Fibroblast of mammary gland (primary cell): ENCODE data around the gene ITPK1.

ENCODE experiments used
- DNase-seq: peaks from one replicate; pipeline ENCODE4 v3.0.0-alpha.2; 2010; ENCODE audit warnings: low read depth
- H3K4me3 ChIP-seq: 2 replicates; pipeline ENCODE4 v1.5.1; 2011; ENCODE audit warnings: low read depth, mild to moderate bottlenecking, low read length, moderate library complexity; ENCODE audit not compliant: control insufficient read depth
- TF ChIP-seq, protein P1 (sequence below): conservative IDR thresholded peaks from 2 replicates; pipeline ENCODE4 v1.5.1; 2011; ENCODE audit warnings: low read depth, low read length, inconsistent platforms; ENCODE audit not compliant: control insufficient read depth, insufficient read depth

Gene ITPK1

DNA sequence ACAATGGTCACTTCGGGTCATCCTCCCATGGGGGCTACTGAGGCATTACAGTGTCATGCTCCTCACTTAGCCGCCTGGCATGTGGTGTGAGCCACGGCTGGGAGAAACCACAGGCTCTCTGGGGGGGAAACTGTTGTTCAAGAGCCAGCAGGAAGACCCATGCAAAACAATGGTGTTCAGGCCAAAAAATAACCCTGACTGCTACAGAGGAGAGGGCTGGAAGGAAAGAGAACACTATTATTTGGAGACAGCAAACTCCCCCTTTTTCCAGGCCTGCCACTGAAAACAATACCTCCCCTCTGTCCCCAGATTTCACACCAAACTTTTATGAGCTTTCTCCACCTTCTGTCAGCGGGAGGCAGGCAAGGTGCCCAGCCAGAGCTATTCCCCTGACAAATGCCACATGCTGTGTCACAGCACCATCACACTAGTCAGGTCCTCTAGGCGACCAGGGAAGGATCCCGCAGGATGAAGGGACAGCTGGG, 109.1 kb downstream of the ITPK1 start:
- no peak overlapping the region for H3K4me3 ChIP-seq
- TF ChIP-seq, protein P1, sequence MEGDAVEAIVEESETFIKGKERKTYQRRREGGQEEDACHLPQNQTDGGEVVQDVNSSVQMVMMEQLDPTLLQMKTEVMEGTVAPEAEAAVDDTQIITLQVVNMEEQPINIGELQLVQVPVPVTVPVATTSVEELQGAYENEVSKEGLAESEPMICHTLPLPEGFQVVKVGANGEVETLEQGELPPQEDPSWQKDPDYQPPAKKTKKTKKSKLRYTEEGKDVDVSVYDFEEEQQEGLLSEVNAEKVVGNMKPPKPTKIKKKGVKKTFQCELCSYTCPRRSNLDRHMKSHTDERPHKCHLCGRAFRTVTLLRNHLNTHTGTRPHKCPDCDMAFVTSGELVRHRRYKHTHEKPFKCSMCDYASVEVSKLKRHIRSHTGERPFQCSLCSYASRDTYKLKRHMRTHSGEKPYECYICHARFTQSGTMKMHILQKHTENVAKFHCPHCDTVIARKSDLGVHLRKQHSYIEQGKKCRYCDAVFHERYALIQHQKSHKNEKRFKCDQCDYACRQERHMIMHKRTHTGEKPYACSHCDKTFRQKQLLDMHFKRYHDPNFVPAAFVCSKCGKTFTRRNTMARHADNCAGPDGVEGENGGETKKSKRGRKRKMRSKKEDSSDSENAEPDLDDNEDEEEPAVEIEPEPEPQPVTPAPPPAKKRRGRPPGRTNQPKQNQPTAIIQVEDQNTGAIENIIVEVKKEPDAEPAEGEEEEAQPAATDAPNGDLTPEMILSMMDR, result no peak
- DNase-seq, result peak; percentile 46

DNA sequence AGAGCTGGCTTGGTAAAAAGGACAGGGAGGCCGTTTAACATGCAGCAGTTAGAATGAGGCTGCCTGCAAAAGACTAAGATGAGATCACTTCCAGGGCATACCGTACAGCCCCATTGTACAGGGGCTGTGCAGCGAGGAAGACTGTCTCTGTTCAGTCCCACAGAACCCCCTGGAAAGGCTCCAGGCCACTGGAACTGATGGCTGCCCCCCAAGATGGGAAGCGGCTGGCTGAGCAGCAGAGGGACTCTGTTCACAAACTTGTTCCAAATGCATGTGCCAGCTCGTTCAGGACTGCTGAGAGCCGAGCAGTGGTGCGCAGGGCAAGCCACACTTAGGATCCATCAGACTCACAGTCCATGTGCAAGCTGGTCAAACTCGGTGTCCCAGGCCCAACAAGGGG, 109.9 kb downstream of the ITPK1 start:
- H3K4me3 ChIP-seq, result no peak overlapping the region
- DNase-seq, result no peak
- TF ChIP-seq, protein P1, result no peak

DNA sequence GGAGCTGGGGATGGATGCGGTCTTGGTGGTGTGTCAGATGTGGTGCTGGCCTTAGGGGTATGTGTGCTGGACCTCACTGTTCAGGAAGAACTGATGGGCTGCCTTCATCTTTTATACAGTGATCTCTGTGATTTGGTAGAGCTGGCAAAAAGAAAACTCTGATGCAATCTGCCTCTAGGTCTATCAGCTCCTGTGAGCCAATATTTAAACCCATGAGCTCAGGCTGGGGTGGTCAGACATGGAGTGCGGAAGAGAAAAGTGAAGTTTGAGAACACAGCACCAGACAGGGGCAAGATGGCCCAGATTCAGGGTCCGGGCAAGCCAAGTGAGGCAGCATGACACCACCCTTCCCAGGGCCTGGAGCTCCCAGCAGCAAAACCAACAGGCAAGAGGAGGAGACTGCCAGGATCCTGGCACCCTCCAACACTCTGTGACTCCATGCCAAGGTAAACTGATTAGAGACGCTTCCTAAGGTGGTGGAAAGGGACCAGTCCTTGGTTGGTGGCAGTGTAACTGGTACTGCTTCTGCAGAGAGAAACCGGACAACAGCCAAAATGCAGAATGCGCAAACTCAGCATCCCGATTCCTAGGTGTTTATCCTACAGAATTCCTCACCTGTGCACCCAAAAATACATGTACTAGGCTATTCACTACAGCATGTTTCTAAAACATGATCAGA, 110.5 kb downstream of the ITPK1 start:
- H3K4me3 ChIP-seq, result no peak overlapping the region
- TF ChIP-seq, protein P1, result no peak
- DNase-seq, result no peak

DNA sequence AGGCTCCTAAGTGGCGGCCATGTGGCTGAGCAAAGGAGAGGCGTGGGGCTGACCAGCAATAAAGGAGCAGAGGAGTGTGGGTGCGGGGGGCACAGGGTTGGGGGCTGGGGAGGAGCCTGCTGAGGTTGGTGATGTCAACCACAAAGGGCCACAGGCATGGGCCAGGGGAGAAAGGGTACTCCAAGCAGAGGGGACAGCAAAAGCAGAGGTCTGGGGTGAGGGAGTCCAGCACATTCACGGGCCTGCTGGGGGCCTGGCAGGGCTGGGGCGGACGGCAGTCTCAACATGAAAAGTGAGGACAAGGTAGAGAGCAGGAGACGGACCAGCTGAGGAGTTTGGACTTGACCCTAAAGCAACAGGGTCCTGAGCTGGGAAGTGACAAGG, 111.0 kb downstream of the ITPK1 start:
- no peak overlapping the region for H3K4me3 ChIP-seq
- TF ChIP-seq, protein P1, result no peak
- DNase-seq, result no peak

DNA sequence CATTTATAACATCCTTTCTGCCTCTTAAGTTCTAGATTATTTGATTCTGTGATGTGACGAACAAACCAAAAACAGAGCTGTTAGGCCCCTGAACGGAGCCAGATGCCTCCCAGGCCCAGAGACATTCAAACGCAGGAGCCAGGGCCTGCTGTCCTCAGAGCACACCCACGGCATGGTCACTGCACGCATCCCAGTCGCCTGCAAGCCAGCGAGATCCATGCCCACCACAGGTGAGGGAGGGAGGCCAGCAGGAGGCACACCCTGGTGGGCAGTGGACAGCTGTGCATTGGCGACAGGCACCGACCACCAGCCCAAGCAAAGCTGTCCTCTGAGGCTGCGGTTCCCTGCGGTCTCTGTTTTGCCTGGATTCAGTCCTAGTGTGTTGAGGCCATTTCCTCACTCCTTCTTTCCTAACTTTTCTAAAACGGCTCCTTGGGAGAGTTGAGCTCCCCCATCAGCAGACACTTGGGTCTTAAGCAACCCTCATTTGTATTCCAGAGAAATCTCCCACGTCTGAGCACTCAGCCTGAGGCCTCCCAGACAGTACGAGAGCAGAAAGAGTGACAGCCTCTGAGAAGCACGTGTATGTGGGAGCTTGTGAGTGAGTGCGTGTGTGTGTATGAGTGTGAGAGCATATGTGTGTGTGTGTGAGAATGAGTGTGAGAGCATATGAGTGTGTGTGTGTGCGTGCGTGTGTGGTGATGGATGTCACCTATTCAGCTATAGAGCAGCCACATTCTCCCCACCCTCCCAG, 111.6 kb downstream of the ITPK1 start:
- TF ChIP-seq, protein P1, result no peak
- DNase-seq, result peak; percentile 28
- no peak overlapping the region for H3K4me3 ChIP-seq

DNA sequence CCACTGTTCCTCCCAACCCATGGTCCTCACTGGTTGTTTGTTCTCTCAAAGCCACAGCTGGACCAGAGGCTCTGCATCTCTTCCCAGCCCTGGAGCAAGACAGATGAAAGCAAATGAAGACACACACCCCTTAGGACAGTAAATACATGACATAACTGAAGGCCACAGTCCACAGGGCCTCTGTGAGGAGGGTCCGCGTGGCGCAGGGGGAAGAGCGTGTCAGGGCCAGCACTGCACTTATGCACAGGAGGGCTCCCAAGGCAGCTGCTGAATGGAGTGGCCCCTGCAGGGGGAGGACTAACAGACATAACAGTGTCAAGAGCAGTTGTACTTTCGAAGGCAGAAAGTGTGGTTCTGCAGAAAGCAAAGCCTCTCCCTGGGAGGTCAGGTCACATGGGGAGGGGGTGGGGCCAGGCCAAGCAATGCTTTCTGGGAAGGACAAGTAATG, 112.8 kb downstream of the ITPK1 start:
- no peak for DNase-seq
- TF ChIP-seq, protein P1, result no peak
- H3K4me3 ChIP-seq, result no peak overlapping the region
